K562 (cell line): Measurements from ENCODE around the gene SPI1. TPM values are rescaled to one million over a fixed set of nuclear protein-coding genes. Genes with fewer than 3 reads are reported as not detected.

Source experiments
- CBFA2T2 ChIP-seq: fragments of 450-650 bp; conservative IDR thresholded peaks from 2 replicates; pipeline ENCODE4 v1.6.1; 2017; ENCODE audit warnings: mild to moderate bottlenecking
- CCAR2 ChIP-seq: fragments of 200-400 bp; formaldehyde crosslinking; IDR thresholded peaks from 2 replicates; pipeline ENCODE4 v1.6.1; 2017; ENCODE audit warnings: mild to moderate bottlenecking, low read depth, low read length
- NFIC ChIP-seq: fragments of 450-650 bp; IDR thresholded peaks from 2 replicates; pipeline ENCODE4 v1.6.1; 2017; ENCODE audit warnings: mild to moderate bottlenecking, inconsistent platforms
- PHF21A ChIP-seq: fragments of 450-650 bp; IDR thresholded peaks from 2 replicates; pipeline ENCODE4 v1.6.1; 2017; ENCODE audit warnings: low read depth, borderline replicate concordance
- POLR3A ChIP-seq: IDR thresholded peaks from 2 replicates; pipeline ENCODE4 v1.6.1; 2011; ENCODE audit warnings: borderline replicate concordance, mild to moderate bottlenecking, moderate library complexity; ENCODE audit not compliant: insufficient read length, insufficient read depth; ENCODE audit errors: extremely low read depth
- RBM39 ChIP-seq: fragments of 200-400 bp; formaldehyde crosslinking; optimal IDR thresholded peaks from 2 replicates; pipeline ENCODE3; 2018; ENCODE audit warnings: low read depth, low read length
- SIN3B ChIP-seq: fragments of 450-650 bp; IDR thresholded peaks from 2 replicates; pipeline ENCODE4 v1.6.1; 2017; ENCODE audit warnings: low read depth, mild to moderate bottlenecking, moderate library complexity
- SMARCA4 ChIP-seq: fragments of 450-650 bp; IDR thresholded peaks from 2 replicates; pipeline ENCODE4 v1.6.1; 2016
- ZNF175 ChIP-seq: fragments of 200-800 bp; sonication (Bioruptor generic); IDR thresholded peaks from 2 replicates; pipeline ENCODE4 v1.6.1; 2016; ENCODE audit warnings: low read depth, mild to moderate bottlenecking, missing genetic modification characterization, missing compliant biosample characterization
- polyA plus RNA-seq, 8 experiments: library from polyadenylated mRNA; depleted of rRNA in 4 of 8; stranded (reverse) in 5 of 8; unstranded in 3 of 8; fragments of >200 nt; fragmentation: Nextera tagmentation in 2 of 8; fragmentation: Illumina TruSeq in 1 of 8; extraction: Ambion mirVana in 2 of 8; extraction: Trizol in 1 of 8; gene quantifications; 2 replicates each; pipeline versions ENCODE4 v1.2.1 to v1.2.3, GENCODE V29; 2011 to 2014; ENCODE audit warnings: inconsistent platforms in 1 of 8, missing spikeins in 1 of 8
- total RNA-seq, 7 experiments: library from RNA; depleted of rRNA in 6 of 7; stranded (reverse); fragments of >200 nt in 6 of 7; fragmentation: Illumina TruSeq in 2 of 7; extraction: Trizol in 2 of 7; gene quantifications; 2 replicates each; pipeline versions ENCODE4 v1.2.1 to v1.2.3, GENCODE V29; 2011 to 2021; ENCODE audit warnings: low replicate concordance in 1 of 7
- TF ChIP-seq, protein P1 (sequence below), 2 experiments: fragments of 450-650 bp in 1 of 2; sonication (generic) in 1 of 2; formaldehyde crosslinking in 1 of 2; IDR thresholded peaks; 2 replicates each; pipeline versions ENCODE4 v1.7.1 to v1.9.0; 2016 to 2022; ENCODE audit warnings: inconsistent platforms in 1 of 2, mild to moderate bottlenecking in 1 of 2, missing genetic modification reagents in 1 of 2
- TF ChIP-seq, protein P2 (sequence below): fragments of 450-650 bp; IDR thresholded peaks from 2 replicates; pipeline ENCODE4 v1.6.1; 2018; ENCODE audit not compliant: partially characterized antibody
- TF ChIP-seq, protein P3 (sequence below): sonication (generic); formaldehyde crosslinking; IDR thresholded peaks from 2 replicates; pipeline ENCODE4 v1.8.1; 2023; ENCODE audit warnings: mild to moderate bottlenecking, missing genetic modification reagents

SPI1 gene
- total and polyA plus RNA-seq, 9 of the 15 experiments (the other 6 are each of a cell fraction or from before 2014, with no cell fraction given): 0.10 to 33.7 (median 10.3) TPM

DNA sequence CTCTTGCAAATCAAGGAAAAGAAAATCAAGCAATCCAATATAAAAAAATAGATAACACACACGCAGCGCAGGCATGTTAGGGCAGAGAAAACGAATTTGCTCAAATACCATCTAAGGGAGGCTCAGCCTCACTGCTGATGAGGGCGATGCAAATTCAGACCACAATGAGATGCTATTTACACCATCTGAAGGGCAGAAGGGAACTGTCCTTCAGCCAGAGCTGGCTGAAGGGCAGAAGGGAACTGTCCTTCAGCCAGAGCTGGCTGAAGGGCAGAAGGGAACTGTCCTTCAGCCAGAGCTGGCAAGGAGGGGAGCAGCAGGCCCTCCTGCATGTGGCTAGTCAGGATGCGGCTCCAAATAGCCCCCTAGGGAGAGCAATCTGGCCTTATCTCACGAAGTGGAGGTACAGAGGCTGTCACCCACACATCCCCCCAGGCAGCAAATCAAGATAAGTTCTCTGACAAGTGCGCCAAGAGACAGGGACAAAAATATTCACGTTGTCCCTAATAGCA lies 22.5 kb upstream of the SPI1 start (continued):
- TF ChIP-seq, protein P1, sequence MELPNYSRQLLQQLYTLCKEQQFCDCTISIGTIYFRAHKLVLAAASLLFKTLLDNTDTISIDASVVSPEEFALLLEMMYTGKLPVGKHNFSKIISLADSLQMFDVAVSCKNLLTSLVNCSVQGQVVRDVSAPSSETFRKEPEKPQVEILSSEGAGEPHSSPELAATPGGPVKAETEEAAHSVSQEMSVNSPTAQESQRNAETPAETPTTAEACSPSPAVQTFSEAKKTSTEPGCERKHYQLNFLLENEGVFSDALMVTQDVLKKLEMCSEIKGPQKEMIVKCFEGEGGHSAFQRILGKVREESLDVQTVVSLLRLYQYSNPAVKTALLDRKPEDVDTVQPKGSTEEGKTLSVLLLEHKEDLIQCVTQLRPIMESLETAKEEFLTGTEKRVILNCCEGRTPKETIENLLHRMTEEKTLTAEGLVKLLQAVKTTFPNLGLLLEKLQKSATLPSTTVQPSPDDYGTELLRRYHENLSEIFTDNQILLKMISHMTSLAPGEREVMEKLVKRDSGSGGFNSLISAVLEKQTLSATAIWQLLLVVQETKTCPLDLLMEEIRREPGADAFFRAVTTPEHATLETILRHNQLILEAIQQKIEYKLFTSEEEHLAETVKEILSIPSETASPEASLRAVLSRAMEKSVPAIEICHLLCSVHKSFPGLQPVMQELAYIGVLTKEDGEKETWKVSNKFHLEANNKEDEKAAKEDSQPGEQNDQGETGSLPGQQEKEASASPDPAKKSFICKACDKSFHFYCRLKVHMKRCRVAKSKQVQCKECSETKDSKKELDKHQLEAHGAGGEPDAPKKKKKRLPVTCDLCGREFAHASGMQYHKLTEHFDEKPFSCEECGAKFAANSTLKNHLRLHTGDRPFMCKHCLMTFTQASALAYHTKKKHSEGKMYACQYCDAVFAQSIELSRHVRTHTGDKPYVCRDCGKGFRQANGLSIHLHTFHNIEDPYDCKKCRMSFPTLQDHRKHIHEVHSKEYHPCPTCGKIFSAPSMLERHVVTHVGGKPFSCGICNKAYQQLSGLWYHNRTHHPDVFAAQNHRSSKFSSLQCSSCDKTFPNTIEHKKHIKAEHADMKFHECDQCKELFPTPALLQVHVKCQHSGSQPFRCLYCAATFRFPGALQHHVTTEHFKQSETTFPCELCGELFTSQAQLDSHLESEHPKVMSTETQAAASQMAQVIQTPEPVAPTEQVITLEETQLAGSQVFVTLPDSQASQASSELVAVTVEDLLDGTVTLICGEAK (IDR thresholded peaks at IDR 0.05): 0 out of 2 replicates have a peak, but pooled peaks have one; percentile 42
- TF ChIP-seq, protein P1 (CRISPR knock-in tag; IDR thresholded peaks at IDR 0.05): no peak
- TF ChIP-seq CCAR2 (no peak), SMARCA4 (0 out of 2 replicates have a peak, but pooled peaks have one; percentile 19), CBFA2T2 (peak; percentile 35), PHF21A (0 out of 2 replicates have a peak, but pooled peaks have one; percentile 26), RBM39 (no peak), SIN3B (no peak), POLR3A (no peak), ZNF175 (no peak), NFIC (0 out of 2 replicates have a peak, but pooled peaks have one; percentile 16)
- TF ChIP-seq, protein P2, sequence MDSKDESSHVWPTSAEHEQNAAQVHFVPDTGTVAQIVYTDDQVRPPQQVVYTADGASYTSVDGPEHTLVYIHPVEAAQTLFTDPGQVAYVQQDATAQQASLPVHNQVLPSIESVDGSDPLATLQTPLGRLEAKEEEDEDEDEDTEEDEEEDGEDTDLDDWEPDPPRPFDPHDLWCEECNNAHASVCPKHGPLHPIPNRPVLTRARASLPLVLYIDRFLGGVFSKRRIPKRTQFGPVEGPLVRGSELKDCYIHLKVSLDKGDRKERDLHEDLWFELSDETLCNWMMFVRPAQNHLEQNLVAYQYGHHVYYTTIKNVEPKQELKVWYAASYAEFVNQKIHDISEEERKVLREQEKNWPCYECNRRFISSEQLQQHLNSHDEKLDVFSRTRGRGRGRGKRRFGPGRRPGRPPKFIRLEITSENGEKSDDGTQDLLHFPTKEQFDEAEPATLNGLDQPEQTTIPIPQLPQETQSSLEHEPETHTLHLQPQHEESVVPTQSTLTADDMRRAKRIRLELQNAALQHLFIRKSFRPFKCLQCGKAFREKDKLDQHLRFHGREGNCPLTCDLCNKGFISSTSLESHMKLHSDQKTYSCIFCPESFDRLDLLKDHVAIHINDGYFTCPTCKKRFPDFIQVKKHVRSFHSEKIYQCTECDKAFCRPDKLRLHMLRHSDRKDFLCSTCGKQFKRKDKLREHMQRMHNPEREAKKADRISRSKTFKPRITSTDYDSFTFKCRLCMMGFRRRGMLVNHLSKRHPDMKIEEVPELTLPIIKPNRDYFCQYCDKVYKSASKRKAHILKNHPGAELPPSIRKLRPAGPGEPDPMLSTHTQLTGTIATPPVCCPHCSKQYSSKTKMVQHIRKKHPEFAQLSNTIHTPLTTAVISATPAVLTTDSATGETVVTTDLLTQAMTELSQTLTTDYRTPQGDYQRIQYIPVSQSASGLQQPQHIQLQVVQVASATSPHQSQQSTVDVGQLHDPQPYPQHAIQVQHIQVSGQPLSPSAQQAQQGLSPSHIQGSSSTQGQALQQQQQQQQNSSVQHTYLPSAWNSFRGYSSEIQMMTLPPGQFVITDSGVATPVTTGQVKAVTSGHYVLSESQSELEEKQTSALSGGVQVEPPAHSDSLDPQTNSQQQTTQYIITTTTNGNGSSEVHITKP: no peak
- TF ChIP-seq, protein P3, sequence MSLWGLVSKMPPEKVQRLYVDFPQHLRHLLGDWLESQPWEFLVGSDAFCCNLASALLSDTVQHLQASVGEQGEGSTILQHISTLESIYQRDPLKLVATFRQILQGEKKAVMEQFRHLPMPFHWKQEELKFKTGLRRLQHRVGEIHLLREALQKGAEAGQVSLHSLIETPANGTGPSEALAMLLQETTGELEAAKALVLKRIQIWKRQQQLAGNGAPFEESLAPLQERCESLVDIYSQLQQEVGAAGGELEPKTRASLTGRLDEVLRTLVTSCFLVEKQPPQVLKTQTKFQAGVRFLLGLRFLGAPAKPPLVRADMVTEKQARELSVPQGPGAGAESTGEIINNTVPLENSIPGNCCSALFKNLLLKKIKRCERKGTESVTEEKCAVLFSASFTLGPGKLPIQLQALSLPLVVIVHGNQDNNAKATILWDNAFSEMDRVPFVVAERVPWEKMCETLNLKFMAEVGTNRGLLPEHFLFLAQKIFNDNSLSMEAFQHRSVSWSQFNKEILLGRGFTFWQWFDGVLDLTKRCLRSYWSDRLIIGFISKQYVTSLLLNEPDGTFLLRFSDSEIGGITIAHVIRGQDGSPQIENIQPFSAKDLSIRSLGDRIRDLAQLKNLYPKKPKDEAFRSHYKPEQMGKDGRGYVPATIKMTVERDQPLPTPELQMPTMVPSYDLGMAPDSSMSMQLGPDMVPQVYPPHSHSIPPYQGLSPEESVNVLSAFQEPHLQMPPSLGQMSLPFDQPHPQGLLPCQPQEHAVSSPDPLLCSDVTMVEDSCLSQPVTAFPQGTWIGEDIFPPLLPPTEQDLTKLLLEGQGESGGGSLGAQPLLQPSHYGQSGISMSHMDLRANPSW (CRISPR knock-in tag): no peak
